NCI-H2107 (cell line): Measurements from ENCODE around the gene ASIC5.

ENCODE experiments used
- DNase-seq: peaks from one replicate; lab custom pipeline; 2025; lab: John Stamatoyannopoulos, UW

ASIC5 gene

DNA sequence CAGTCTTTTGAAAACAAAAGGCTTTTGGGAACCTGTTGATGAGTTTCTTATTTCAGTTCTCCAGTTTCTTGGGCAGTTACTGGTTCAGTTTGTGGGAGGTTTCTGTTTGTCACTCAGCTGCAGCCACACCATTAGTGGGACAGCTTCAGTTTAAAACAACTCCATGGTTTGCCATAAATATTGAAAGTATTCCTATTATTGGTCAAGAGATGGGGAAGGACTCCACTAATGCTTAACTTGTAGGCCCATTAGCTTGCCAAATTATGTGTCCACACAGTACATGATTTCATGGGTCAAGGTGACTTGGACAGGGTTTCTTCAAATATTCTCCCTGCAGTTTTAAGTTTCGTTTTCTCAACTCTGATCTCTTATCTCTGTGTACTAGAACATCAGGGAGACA is 15.5 kb upstream of the ASIC5 start:
- DNase-seq, result no peak

- DNase-seq, result no peak
Observed at GRCh38 chr4:155879767-155880166, 13.7 kb upstream of the ASIC5 start.

GRCh38 chr4:155878611-155879010 is 12.5 kb upstream of the ASIC5 start:
- DNase-seq, result no peak

DNA sequence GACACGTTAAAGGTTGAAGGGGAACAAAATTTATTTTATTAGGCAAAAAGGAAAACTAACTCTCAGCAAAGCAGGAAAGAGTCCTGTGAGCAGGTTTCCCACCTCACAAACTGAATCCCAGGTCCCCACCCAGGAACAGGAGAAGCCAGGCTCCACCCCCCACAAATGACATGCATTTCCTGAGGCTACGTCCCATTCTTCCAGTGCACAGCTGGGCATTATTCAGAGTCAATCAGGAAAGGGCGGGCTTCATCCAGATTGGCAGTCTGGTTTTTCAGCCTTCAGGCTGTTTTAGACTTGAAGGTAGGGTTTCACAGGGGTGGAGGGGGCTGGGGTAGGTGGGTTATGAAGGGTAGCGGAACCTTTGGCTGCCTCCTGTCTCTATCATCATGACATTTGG is 11.9 kb upstream of the ASIC5 start:
- no peak for DNase-seq

DNA sequence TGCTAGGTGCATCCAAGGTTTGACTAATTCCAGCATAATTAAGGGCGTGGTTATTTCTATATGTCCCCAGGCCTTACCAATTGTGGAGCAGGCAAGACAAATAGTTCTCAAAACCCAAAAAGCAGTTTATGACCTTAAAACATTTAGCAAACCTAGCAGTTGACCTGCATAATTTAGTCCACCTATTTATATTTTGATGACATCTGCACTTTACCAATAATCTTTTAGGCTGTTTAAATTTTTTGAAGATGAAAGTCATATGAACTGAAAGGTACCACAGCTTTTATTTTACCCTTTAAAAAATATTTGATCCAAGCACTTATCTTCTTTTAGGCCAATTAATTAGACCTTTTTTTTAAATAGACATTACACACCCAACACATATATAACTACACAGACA is 9.8 kb upstream of the ASIC5 start:
- DNase-seq, result no peak

DNA sequence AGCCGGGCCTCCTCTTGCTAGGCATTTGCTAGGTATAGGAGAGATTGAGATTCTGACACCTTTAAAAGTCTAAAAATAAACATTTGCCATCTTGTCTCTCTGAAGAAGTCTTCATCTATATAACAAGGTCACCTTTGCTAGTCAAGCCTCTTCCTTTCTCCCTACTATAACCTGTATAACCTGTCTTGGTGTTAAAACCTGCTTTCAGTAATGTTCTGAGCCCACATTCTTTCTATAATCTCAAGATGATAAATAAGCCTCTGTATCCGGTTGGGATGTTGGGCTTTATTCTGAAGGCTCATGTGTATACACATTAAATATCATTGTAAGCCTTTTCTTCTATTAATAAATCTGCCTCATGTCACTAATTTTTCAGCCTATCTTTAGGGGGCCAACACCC is 10.2 kb downstream of the ASIC5 start:
- DNase-seq, result no peak

DNA sequence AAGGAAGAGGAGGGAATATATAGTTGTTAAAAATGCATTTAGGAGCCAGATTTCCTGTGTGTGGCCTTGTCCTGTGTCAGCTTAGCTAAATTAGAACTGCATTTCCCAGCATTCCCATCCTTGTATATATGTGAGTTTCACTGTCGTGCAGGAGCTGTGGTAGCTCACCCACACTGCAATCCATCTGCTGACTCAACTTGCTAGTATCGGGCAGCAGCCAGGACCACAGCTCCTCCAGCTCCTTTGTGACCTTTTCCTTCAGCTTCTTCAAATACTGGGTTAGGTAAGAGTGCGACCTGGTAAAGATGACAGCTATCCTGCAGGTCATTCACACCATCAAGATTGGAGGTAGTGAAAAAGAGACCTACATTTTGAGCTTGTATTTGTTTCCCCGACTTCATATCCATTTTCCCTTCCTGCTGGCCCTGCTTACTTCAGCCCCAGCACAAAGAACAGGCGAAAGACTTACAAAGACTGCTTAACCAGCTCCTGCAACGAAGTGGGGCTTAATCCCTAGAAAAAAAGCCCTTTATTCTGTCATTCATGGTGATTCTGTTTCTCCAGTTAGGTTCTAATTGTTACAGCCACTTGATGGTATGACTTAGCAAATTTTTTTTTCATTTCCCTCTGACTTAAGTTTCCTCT is 11.4 kb downstream of the ASIC5 start:
- no peak for DNase-seq

DNA sequence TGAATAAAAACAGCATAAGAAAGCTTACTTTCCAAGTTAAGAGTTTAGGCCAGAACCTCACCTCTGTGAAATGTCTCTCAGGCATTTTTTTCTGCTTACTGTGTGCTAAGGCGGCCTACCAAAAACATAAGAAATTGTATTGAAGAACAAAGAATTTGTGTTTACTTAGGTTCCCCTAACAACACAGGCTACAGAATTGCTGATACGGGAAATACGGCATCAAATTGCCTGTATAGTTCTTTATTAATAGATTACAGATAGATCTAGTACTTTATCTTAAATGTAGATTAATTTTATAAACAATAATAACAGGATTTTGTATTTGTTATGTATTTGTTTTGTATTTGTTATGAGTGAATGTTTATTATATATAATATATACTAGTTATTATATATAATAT is 12.9 kb downstream of the ASIC5 start:
- DNase-seq, result no peak

DNA sequence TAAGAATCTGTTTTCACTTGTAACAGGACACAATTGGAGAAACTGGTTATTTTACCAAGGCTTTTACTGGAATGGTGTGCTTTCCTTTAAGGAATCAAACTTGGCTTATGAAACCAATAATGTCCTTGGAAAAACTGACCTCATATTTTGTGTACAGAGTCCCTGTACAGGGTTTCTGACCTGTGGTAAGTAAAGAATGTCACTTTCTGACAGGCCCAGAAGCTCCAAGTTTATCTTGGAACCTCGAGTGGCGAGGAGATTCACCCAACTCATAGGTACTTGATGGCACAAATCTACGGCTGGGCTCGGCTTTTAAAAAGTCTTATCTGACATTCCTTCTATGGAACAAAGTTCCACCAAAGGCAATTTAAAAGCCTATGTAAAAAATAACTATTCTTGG is 17.0 kb downstream of the ASIC5 start:
- DNase-seq, result no peak

DNA sequence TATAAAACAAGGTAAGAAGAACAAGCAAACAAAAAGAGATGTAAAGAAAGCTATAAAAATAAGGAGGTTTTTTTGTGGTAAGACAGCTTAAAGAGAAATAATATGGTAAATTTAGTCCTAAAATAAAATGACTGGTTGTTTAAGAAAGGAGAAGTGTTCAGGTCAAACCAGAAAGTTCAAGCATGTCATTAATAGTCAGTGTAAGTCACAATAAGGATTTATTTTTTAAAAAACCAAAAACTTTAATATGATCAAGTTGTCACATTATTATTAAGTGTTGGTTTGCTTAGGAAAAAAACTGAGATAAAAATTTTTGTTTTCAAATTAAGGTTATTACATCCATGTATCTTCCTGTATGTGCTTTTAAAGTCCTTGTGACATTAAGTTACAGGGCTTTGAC is 19.1 kb downstream of the ASIC5 start:
- no peak for DNase-seq

- DNase-seq, result no peak
Observed at GRCh38 chr4:155842080-155842479, 24.0 kb downstream of the ASIC5 start.

DNA sequence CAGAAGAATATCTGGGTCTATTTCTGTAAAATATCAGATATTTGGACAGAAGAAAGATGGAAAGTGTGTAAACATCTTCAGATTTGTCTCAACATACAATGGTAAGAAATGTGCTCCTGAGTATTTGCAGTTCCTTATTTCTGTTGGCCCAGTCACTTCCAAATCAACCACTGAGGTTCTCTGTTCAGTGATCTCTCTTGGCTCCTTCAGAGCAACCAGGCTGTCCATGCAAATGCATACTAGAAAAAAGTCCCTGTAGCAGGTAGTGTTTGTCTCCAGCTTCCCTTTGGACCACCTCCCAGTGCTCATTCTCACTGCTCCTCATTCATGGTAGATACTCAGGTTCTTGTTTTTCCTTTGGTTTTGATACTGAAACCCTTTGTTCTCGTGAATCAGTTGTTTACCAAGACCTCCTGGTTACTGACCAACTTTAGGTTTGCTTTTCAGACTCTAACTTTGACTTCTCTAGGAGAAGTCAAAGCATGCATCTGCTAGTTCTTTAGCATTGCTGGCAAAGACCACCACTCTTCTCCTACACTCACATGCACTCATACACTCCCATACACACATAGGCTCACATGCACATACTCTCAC is 28.8 kb downstream of the ASIC5 start:
- no peak for DNase-seq

DNA sequence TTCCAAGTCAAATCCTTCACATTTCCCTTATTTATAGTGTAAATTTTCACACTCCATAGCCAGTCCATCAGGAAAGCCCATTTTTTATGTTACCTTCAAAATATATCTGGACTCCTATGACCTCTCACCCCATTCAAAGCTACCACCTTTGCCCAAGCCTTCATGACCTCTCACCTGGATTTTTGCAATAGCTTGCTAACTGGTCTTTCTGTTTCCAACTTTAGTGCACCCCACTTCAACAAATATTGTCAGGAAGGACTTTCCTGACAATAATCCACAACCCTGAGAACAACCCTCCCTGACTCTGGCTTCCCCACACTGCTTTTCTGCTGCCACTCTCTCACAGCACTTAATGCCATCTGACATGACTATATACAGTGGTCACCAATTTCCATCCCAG is 33.4 kb downstream of the ASIC5 start:
- DNase-seq, result no peak

- no peak for DNase-seq
Observed at GRCh38 chr4:155828628-155829027, 37.4 kb downstream of the ASIC5 start.

- DNase-seq, result no peak
Observed at GRCh38 chr4:155822572-155822971, 43.5 kb downstream of the ASIC5 start.

DNA sequence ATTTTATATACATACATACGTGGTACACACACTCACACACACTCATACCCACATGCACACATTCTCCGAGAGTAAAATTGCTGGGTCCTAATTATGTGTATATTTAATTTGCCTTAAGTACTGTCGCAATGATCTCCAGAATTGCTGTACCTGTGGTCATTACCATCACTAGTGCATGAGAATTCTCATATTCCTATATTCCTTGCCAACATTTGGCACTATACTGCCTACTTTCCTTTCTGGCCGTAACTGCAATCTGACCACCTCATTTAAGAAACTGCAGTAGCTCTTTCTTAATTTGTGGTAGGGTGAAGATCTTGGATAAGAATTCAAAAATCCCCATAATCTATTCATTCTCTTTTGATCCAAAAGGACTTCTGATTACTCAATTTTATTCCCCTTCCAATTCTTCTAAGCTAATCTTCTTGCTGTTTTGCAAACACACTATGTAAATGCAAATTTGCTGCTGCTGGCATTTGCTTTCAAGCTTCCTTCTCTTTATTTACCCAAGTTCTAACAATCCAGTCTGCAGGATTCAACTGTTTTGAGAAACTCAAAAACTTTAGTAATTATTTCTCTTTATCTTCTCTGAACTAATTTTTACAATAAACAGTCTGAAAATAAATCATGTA is 45.1 kb downstream of the ASIC5 start:
- DNase-seq, result no peak

DNA sequence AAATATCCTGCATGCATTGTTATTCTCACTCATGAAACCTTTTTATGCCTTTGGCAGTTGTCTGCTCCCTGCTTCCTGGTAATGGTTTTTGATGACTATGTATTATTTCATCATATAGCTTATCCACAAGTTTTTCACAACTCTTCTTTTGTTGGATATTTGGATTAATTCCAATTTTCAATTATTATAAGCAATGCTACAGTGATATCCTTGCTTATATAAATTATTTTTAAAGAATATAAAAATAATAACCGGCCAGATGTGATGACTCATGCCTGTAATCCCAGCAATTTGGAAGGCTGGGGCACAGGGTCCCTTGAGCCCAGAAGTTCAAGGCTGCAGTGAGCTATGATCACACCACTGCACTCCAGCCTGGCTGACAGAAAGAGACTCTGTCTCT is 47.0 kb downstream of the ASIC5 start:
- no peak for DNase-seq

GRCh38 chr4:155818639-155819038 is 47.4 kb downstream of the ASIC5 start:
- DNase-seq, result no peak

DNA sequence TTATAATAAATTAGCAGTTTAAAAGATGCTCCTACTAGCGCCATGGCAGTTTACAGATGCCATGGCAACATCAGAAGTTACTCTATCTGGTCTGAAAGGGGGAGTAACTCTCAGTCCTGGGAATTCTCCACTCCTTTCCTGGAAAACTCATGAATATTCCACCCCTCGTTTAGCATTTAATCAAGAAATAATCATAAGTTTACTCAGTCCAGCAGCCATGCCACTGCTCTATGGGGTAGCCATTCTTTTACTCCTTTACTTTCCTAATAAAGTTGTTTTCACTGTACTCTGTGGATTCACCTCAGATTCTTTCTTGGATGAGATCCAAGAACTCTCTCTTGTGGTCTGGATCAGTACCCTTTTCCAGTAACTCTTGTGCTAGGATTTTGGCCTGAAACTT is 55.0 kb downstream of the ASIC5 start:
- no peak for DNase-seq

GRCh38 chr4:155809835-155810234 is 56.2 kb downstream of the ASIC5 start:
- no peak for DNase-seq

DNA sequence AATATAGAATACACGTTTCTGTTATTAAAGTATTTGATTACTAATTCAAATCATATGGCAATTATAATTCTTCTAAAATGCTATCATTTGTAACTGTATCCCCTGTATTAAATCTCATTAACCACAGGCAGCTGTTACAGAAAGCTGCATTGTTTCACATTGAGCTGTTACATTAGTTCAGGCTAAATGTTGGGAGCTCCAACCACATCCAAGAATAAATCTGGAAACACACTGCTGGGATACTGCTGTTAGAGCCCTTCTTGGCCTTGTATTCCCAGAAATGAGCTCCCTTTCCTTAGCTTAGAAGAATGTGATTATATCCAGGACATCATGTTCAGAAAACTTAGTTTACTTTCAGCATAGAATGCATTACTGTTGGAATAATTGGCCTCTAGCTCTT is 59.1 kb downstream of the ASIC5 start:
- DNase-seq, result no peak

GRCh38 chr4:155805016-155805415 is 61.1 kb downstream of the ASIC5 start:
- no peak for DNase-seq

DNA sequence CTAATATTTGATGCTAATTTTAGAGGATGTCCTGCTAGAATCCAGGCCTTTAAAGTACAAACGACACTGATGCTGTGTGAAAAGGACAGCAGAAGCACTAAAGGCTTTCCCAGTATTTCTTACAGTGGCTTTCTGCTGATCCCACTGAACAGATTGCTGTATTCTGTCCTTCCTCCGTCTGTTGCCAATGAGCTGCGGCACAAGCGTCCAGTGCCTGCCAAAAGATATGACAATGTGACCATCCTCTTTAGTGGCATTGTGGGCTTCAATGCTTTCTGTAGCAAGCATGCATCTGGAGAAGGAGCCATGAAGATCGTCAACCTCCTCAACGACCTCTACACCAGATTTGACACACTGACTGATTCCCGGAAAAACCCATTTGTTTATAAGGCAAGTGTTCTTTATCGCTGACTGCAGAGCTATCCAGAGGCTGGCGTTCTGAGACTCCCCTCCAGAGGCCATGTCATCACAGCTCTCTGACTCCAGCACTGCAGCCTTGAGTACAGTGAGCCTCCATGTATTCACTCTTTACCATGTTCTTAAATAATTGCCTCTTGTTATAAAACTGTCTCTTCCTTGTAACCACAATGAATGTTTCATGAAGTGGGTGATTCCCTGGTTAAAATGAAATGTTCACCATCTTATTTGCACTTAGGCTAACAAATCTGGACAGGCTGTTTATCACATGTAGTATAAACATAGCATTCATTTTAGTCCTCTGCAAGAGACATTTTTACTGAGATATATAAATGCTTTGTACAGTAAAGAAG is 63.7 kb downstream of the ASIC5 start:
- no peak for DNase-seq
